Neural cell (in vitro differentiated cells): Measurements from ENCODE around the gene UTP14C. TPM values are rescaled to one million over a fixed set of nuclear protein-coding genes. Genes with fewer than 3 reads are reported as not detected.

Experiments used
- H2AFZ ChIP-seq: fragments of 200-600, 300-800 bp; sonication (generic), shearing (Covaris generic); 2 replicates; pipeline ENCODE4 v1.6.0; 2014; ENCODE audit warnings: low read depth, mild to moderate bottlenecking, antibody characterized with exemption, low read length, moderate library complexity
- H3F3A ChIP-seq: fragments of 200-600 bp; shearing (Covaris generic); 2 replicates; pipeline ENCODE4 v1.6.1; 2016; ENCODE audit warnings: mild to moderate bottlenecking, moderate library complexity, mixed read lengths, antibody characterized with exemption, low read length; ENCODE audit not compliant: insufficient read depth, poor library complexity, severe bottlenecking
- H3K27ac ChIP-seq: fragments of 200-600, 300-800 bp; sonication (generic), shearing (Covaris generic); 2 replicates; pipeline ENCODE4 v1.5.1; 2014; ENCODE audit warnings: mild to moderate bottlenecking, low read length, moderate library complexity
- H3K27me3 ChIP-seq: fragments of 300-800, 200-600 bp; sonication (generic), shearing (Covaris generic); 2 replicates; pipeline ENCODE4 v1.6.0; 2014; ENCODE audit warnings: mild to moderate bottlenecking, low read depth, low read length, moderate library complexity; ENCODE audit not compliant: insufficient read depth
- H3K36me3 ChIP-seq: fragments of 300-800, 200-600 bp; sonication (generic), shearing (Covaris generic); 2 replicates; pipeline ENCODE4 v1.5.1; 2014; ENCODE audit warnings: mild to moderate bottlenecking, antibody characterized with exemption, low read length, moderate library complexity; ENCODE audit not compliant: insufficient read depth
- H3K4me2 ChIP-seq: fragments of 300-800, 200-600 bp; sonication (generic), shearing (Covaris generic); 2 replicates; pipeline ENCODE4 v1.6.0; 2014; ENCODE audit warnings: mild to moderate bottlenecking, low read length
- H3K4me3 ChIP-seq: fragments of 300-800, 200-600 bp; sonication (generic), shearing (Covaris generic); 2 replicates; pipeline ENCODE4 v1.5.1; 2014; ENCODE audit warnings: mild to moderate bottlenecking, low read length, moderate library complexity
- H3K79me2 ChIP-seq: fragments of 200-600 bp; shearing (Covaris generic); replicated peaks from 2 replicates; pipeline ENCODE4 v1.6.0; 2014; ENCODE audit warnings: mild to moderate bottlenecking, low read length, moderate library complexity; ENCODE audit not compliant: insufficient read depth
- H3K9ac ChIP-seq: fragments of 300-800, 200-600 bp; sonication (generic), shearing (Covaris generic); 2 replicates; pipeline ENCODE4 v1.6.1; 2016; ENCODE audit warnings: mild to moderate bottlenecking, low read length, mixed read lengths
- H3K9me2 ChIP-seq: fragments of 200-600 bp; shearing (Covaris generic); 2 replicates; pipeline ENCODE4 v1.6.1; 2016; ENCODE audit warnings: mild to moderate bottlenecking, low read length, mixed read lengths; ENCODE audit not compliant: insufficient read depth
- H3K9me3 ChIP-seq: fragments of 200-600, 300-800 bp; sonication (generic), shearing (Covaris generic); 2 replicates; pipeline ENCODE4 v1.6.1; 2016; ENCODE audit warnings: mild to moderate bottlenecking, mixed run types, low read length, moderate library complexity, mixed read lengths
- H4K20me1 ChIP-seq: fragments of 200-600 bp; shearing (Covaris generic); 2 replicates; pipeline ENCODE4 v1.6.1; 2016; ENCODE audit warnings: mild to moderate bottlenecking, mixed run types; ENCODE audit not compliant: insufficient read depth
- EP300 ChIP-seq: fragments of 450-650 bp; conservative IDR thresholded peaks from 2 replicates; pipeline ENCODE4 v1.6.1; 2014; ENCODE audit warnings: antibody characterized with exemption, mild to moderate bottlenecking, moderate library complexity; ENCODE audit not compliant: poor library complexity, severe bottlenecking
- EZH2 ChIP-seq: fragments of 200-600, 300-800 bp; shearing (Covaris generic), sonication (generic); IDR thresholded peaks from 2 replicates; pipeline ENCODE4 v1.6.1; 2014; ENCODE audit warnings: antibody characterized with exemption, low read length, borderline replicate concordance, mild to moderate bottlenecking; ENCODE audit not compliant: insufficient read depth, poor library complexity, severe bottlenecking
- MXI1 ChIP-seq: fragments of 450-650 bp; conservative IDR thresholded peaks from 2 replicates; pipeline ENCODE4 v1.6.1; 2014; ENCODE audit warnings: antibody characterized with exemption, mild to moderate bottlenecking; ENCODE audit not compliant: poor library complexity, severe bottlenecking
- POLR2AphosphoS5 ChIP-seq: IDR thresholded peaks from 2 replicates; pipeline ENCODE4 v1.6.1; 2012
- RAD21 ChIP-seq: fragments of 450-650 bp; conservative IDR thresholded peaks from 2 replicates; pipeline ENCODE4 v1.6.1; 2014; ENCODE audit warnings: antibody characterized with exemption, mild to moderate bottlenecking, moderate library complexity
- SMC3 ChIP-seq: fragments of 450-650 bp; conservative IDR thresholded peaks from 2 replicates; pipeline ENCODE4 v1.6.1; 2014; ENCODE audit warnings: antibody characterized with exemption, mild to moderate bottlenecking, moderate library complexity; ENCODE audit not compliant: poor library complexity
- TAF1 ChIP-seq: IDR thresholded peaks from 2 replicates; pipeline ENCODE4 v1.6.1; 2012; ENCODE audit warnings: low read depth
- polyA plus RNA-seq: library from polyadenylated mRNA; depleted of rRNA; stranded (reverse); fragments of >200 nt; gene quantifications from 2 replicates; pipeline ENCODE4 v1.2.3, GENCODE V29; 2014
- TF ChIP-seq, protein P1 (sequence below): fragments of 450-650 bp; IDR thresholded peaks from 2 replicates; pipeline ENCODE4 v1.5.1; 2014; ENCODE audit warnings: antibody characterized with exemption, mild to moderate bottlenecking, moderate library complexity; ENCODE audit not compliant: poor library complexity, severe bottlenecking
- TF ChIP-seq, protein P2 (sequence below): IDR thresholded peaks from 2 replicates; pipeline ENCODE4 v1.6.1; 2012; ENCODE audit warnings: borderline replicate concordance

UTP14C gene
- polyA plus RNA-seq, 1 donor from 2014 or later, result 16.3 TPM

DNA sequence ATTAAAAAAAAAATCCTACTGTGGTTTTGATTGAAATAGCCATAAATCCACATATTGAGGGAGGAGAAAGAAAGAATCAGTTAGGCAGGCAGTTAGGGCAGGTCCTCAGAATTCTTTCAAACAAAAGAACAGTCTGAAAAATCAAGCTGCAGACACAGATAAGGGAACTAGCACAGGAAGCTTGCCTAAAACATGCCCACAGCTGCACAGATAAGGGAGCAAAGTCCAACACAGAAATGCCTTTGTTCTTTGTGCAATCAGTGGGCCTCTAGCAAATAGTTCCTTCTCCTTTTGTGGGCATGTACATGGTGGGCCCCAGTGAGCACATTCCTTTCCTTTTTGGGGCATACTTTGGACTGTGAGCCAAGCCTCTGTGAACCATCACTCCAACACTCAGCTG is 42.7 kb downstream of the UTP14C start:
- H3K36me3 ChIP-seq, result no peaks in the 10 kb centered on the region
- no peak overlapping the region for H2AFZ ChIP-seq
- H3K9me2 ChIP-seq, result no peaks in the 10 kb centered on the region
- no peaks in the 10 kb centered on the region for H3K27me3 ChIP-seq
- no peak overlapping the region for H3K4me3 ChIP-seq
- H3K9ac ChIP-seq, result no peak overlapping the region
- H3K9me3 ChIP-seq, result peaks cover 5% of the 10 kb centered on the region
- no peak overlapping the region for H3K27ac ChIP-seq
- TF ChIP-seq, protein P1, sequence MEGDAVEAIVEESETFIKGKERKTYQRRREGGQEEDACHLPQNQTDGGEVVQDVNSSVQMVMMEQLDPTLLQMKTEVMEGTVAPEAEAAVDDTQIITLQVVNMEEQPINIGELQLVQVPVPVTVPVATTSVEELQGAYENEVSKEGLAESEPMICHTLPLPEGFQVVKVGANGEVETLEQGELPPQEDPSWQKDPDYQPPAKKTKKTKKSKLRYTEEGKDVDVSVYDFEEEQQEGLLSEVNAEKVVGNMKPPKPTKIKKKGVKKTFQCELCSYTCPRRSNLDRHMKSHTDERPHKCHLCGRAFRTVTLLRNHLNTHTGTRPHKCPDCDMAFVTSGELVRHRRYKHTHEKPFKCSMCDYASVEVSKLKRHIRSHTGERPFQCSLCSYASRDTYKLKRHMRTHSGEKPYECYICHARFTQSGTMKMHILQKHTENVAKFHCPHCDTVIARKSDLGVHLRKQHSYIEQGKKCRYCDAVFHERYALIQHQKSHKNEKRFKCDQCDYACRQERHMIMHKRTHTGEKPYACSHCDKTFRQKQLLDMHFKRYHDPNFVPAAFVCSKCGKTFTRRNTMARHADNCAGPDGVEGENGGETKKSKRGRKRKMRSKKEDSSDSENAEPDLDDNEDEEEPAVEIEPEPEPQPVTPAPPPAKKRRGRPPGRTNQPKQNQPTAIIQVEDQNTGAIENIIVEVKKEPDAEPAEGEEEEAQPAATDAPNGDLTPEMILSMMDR, result no peak
- no peak for TF ChIP-seq TAF1
- TF ChIP-seq, protein P2, sequence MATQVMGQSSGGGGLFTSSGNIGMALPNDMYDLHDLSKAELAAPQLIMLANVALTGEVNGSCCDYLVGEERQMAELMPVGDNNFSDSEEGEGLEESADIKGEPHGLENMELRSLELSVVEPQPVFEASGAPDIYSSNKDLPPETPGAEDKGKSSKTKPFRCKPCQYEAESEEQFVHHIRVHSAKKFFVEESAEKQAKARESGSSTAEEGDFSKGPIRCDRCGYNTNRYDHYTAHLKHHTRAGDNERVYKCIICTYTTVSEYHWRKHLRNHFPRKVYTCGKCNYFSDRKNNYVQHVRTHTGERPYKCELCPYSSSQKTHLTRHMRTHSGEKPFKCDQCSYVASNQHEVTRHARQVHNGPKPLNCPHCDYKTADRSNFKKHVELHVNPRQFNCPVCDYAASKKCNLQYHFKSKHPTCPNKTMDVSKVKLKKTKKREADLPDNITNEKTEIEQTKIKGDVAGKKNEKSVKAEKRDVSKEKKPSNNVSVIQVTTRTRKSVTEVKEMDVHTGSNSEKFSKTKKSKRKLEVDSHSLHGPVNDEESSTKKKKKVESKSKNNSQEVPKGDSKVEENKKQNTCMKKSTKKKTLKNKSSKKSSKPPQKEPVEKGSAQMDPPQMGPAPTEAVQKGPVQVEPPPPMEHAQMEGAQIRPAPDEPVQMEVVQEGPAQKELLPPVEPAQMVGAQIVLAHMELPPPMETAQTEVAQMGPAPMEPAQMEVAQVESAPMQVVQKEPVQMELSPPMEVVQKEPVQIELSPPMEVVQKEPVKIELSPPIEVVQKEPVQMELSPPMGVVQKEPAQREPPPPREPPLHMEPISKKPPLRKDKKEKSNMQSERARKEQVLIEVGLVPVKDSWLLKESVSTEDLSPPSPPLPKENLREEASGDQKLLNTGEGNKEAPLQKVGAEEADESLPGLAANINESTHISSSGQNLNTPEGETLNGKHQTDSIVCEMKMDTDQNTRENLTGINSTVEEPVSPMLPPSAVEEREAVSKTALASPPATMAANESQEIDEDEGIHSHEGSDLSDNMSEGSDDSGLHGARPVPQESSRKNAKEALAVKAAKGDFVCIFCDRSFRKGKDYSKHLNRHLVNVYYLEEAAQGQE, result no peak
- TF ChIP-seq MXI1, result no peak
- no peak for TF ChIP-seq POLR2AphosphoS5
- TF ChIP-seq EZH2, result no peak
- no peaks in the 10 kb centered on the region for H3K79me2 ChIP-seq
- no peak overlapping the region for H3K4me2 ChIP-seq
- H4K20me1 ChIP-seq, result no peaks in the 10 kb centered on the region
- no peaks in the 10 kb centered on the region for H3F3A ChIP-seq

- Histone ChIP-seq H3K9ac (no peak overlapping the region), H3F3A (no peaks in the 10 kb centered on the region), H3K36me3 (no peaks in the 10 kb centered on the region), H3K4me3 (no peak overlapping the region), H4K20me1 (no peaks in the 10 kb centered on the region), H3K27me3 (no peaks in the 10 kb centered on the region), H3K27ac (no peak overlapping the region), H3K9me3 (no peaks in the 10 kb centered on the region), H2AFZ (no peak overlapping the region), H3K4me2 (no peak overlapping the region), H3K79me2 (no peaks in the 10 kb centered on the region), H3K9me2 (no peaks in the 10 kb centered on the region)
- TF ChIP-seq, protein P1, result no peak
- TF ChIP-seq EP300, result no peak
- TF ChIP-seq SMC3, result no peak
- no peak for TF ChIP-seq RAD21
- no peak for TF ChIP-seq TAF1
- TF ChIP-seq MXI1, result no peak
- no peak for TF ChIP-seq EZH2
These were observed 46.5 kb downstream of the UTP14C start for GRCh38 chr13:52070929-52071523.

Other genes starting within 250 kb of the UTP14C start
- gene DHRS12, start 220.5 kb upstream of the UTP14C start, polyA plus RNA-seq, result 2.9 and 4.4 TPM in 2 replicates
- 0.76 and 0.77 TPM in 2 replicates for gene TMEM272, start 179.5 kb upstream of the UTP14C start, polyA plus RNA-seq
- not detected in 2 replicates for gene CCDC70, start 162.7 kb upstream of the UTP14C start, polyA plus RNA-seq
- 6.3 and 11.8 TPM in 2 replicates for gene ATP7B, start 13.2 kb upstream of the UTP14C start, polyA plus RNA-seq
- 22.8 and 29.2 TPM in 2 replicates for gene ALG11, start 12.3 kb upstream of the UTP14C start, polyA plus RNA-seq
- gene NEK5, start 104.4 kb downstream of the UTP14C start, polyA plus RNA-seq, result 0.06 and 0.43 TPM in 2 replicates
- gene NEK3, start 134.9 kb downstream of the UTP14C start, polyA plus RNA-seq, result 53.1 and 61.0 TPM in 2 replicates